Panc1 (cell line): Measurements from ENCODE around the gene SLC24A4.

Experiments
- CTCF ChIP-seq: fragments of 450-650 bp; IDR thresholded peaks from 2 replicates; pipeline ENCODE4 v1.5.1; 2017; ENCODE audit warnings: mild to moderate bottlenecking
- POLR2AphosphoS5 ChIP-seq: IDR thresholded peaks from 2 replicates; pipeline ENCODE4 v1.6.1; 2012; ENCODE audit warnings: mild to moderate bottlenecking, low read depth, low read length, moderate library complexity
- REST ChIP-seq, 2 experiments: IDR thresholded peaks; 2 replicates each; pipeline ENCODE4 v1.6.1; 2011 to 2012; ENCODE audit warnings: low read depth in 2 of 2, control low read depth in 1 of 2, low read length in 1 of 2, mild to moderate bottlenecking in 1 of 2, moderate library complexity in 1 of 2; ENCODE audit not compliant: insufficient read depth in 1 of 2

DNA sequence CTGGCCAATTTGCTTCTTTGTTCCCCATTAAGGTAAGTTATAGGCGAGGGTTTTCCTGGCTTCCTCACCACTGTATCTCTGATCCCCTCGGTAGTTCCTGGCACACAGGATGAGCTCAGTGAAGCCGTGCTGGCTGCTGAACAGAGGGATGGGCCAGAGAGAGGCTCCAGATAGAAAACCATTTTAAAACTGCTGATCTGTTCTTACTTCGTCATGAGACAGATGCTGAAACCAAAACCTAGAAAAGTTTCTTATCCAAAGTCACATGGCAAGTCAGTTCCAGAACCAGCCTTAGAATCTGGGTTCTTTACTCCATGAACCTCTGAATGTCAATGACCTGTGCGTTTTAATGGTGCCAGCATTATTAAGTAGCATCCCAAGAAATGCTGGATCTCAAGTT lies 114.3 kb downstream of the SLC24A4 start:
- TF ChIP-seq CTCF, result no peak
- no peak for TF ChIP-seq REST (IDR thresholded peaks at IDR 0.05; ENCODE audit: insufficient read depth in 1 of 2, low read depth in 2 of 2, low read length in 1 of 2)
- no peak for TF ChIP-seq POLR2AphosphoS5
